Stromal cell of bone marrow (primary cell): ENCODE data around the gene STK24.

Source experiments
- DNase-seq: peaks from one replicate; pipeline ENCODE4 v3.0.0-alpha.2; 2012; ENCODE audit warnings: low read depth

Gene STK24

DNA sequence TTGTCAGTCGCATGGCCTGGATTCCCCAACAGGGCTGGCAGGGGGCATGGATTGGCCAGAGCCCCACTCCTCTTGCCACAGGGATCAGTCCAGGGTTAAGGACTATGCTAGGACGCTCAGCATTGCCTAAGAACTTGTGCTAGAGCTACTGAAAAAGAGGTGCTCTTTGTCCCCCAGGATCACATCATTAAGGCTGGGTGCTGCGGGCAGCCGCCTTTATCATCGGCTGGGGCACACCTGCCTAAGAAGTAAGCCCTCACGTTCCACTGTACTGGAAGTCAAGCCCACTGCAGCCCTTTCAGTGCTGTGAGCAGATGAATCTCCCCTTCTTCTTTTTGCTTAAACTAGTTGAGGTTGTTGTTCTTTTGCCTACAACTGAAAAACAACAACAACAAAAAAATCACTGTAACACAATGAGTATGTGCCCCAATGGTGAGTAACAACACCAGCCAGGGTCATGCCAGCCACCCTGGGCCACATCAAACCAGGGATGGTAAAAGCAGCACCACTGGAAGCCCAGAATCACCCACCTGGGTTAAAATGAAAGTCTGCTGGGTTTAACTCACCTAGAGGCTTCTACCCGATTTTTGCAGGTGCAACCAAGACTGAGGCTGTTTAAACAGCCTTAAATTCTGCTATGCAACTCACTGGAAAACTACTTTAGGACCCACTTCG, 20.6 kb downstream of the STK24 start:
- DNase-seq: no peak

- no peak for DNase-seq
These were observed 27.1 kb downstream of the STK24 start for GRCh38 chr13:98549728-98550317.

DNA sequence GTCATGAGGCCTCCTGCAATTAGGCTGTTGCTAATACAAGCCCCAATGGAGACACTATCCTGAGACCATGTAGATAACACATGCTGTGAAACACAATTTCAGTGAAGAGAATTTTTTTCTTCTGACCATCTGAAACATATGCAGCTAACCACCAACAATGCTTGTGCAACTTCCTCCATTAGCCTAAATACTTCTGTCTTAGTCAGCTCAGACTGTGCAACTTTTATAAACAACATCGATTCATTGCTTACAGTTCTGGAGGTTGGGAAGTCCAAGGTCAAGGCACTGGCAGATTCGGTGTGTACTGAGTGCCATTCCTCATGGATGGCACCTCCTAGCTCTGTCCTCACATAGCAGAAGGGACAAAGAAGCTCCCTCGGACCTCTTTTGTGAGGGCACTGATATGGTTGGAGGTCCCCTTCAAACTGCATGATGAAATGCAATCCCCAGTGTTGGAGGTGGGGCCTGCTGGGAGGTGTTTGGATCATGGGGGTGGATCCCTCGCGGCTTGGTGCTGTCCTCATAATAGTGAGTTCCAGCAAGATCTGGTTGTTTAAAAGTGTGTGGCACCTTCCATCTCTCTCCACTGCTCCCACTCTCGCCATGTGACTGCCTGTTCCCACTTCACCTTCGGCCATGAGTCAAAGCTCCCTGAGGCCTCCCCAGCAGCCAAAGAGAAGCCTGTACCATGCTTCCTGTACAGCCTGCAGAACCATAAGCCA, 27.7 kb downstream of the STK24 start:
- peak; percentile 72 for DNase-seq

DNA sequence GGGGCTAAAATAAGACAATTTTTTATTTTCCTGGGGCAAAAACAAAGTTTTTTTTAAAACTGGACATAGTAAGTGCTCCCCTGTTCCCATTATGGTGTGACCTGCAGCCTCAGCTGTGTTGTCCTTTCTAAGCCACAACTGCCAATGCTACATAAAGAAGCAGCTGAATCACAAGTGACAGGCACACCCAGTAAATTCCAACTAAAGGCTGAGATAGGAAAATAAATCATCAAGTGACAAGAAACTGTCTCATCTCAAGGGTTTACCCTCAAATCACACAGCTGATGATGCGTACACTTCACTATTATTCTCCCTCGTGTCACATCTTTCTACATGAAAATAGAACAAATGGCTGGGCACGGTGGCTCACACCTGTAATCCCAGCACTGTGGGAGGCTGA, 28.7 kb downstream of the STK24 start:
- no peak for DNase-seq

DNA sequence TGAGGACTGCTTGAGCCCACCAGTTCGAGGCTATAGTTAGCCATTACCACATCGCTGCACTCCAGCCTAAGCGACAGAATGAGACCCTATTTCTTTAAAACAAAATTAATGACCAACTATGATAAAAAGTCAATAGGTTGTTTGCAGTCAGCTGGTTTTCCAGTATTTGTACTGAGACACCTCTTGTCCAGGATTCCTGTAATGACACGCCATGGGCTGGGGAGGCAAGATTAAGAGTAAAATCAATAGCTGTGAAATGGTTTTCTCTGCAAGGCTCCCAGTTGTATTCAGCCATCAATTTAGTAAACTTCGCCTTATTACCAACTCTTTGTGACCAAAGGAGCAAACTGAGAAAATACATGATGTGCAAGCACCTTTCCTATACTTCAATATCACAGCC, 29.5 kb downstream of the STK24 start:
- no peak for DNase-seq

DNA sequence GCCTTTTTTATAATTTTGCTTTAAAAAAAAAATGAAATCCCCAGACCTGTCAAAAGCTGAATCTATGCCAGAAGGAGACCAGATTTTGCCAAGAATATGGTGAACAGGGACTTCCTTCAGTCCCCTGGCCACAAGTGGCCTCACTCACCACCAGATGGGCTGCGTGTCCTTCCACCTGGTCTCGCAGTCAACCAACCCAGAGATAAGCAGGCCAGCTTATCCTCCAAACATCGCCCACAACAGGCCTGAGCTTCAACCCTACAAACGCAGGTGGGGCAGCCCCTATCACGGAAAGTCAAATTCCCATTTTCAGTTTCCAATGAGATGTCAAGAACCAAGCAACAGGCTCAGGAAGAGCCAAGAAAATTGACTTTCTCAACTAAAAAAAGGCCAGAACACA, 30.5 kb downstream of the STK24 start:
- DNase-seq: no peak

GRCh38 chr13:98544104-98544710, 32.7 kb downstream of the STK24 start:
- no peak for DNase-seq

DNA sequence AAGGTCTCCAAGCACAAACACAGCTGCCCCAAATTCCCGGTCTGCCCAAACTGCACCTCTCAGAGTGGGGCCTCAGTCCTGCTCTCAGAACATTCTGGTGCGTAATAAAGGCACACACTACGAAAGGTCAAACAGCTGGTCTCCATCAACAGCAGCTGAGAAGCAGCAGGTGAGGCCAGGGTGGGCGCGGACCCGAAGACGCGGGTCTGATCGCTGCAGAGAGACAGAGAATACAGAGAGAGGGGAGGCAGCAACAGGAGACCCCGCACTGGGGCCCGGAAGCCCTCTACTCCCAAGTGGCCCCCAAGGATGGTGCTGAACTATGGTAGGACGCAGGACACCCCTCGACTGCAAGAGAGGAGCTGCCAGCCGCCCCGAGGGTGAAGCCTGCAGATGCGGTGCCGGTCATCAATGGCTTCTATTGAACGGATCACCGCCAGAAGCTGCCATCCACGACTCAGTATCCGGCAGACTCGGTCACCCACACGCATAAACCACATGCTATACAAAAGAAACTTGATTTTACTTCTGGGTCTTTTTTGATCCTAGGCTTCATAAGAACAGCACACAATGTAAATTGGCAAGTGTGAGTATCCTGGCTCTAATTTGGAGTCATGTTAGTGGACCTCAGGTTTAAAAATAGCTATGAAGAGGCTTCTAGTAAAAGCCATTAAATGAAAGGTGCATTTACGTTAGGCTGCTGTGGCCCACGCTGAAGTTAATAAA, 33.4 kb downstream of the STK24 start:
- no peak for DNase-seq

GRCh38 chr13:98542568-98543377, 34.1 kb downstream of the STK24 start:
- DNase-seq: no peak

- DNase-seq: no peak
These were observed 35.2 kb downstream of the STK24 start for GRCh38 chr13:98541701-98542203.

- no peak for DNase-seq
These were observed 35.7 kb downstream of the STK24 start for GRCh38 chr13:98541191-98541590.

DNA sequence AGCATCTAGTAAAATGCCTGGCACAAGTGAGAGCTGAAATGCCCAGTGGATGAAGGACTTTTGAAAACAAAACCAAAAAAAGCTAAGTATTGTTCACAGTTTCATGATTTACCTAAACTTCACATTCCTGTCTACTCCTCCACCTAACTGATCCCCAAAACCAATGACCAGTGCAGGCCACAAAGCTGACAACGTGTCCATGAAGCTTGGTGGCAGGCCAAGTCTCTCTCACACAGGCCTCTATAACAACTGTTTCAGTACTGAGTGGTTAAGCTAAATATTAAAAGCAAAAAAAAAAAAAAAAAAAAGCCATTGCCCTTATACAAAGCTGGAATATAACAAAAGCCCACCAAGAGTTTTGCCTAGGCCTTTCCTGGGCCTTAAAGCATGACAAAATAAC, 36.4 kb downstream of the STK24 start:
- no peak for DNase-seq

- DNase-seq: no peak
These were observed 37.2 kb downstream of the STK24 start for GRCh38 chr13:98539666-98540065.

DNA sequence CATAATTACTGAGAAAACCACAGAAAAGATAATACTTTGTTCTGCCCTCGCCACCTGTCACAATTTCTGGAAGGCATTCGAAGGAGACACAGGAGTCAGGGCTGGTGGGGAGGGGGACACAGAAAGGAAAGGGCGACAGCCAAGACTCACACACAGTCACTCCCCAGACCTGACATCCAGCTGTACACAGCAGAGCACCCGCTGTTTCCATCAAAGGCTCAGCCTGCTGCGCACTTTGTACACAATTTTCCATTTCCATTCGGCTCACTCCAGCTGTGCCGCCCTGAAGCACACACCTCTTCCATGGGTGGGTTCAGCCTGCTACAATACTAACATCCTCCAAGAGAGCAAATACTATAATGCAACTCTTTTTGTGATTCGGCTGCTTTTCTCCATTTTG, 38.0 kb downstream of the STK24 start:
- no peak for DNase-seq

- no peak for DNase-seq
These were observed 39.2 kb downstream of the STK24 start for GRCh38 chr13:98537740-98538139.

DNA sequence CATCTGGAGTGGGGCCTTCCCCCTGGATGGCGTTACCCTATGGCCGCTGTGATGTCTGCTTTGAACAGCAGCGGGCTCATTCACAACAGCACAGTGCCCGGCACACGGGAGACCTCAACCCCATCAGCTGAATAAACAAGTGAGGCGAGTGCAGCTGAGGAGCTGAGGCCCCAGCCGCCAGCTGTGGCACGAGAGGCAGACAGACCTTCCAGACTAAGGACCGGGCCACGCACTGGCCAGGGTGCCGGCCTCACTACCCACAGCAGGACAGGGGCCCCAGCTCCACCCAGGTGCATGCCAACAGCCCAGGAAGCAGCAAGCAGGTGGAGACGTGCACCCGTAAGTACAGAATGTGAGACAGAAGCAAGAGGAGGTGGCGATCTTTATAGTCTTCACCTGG, 39.6 kb downstream of the STK24 start:
- DNase-seq: no peak

DNA sequence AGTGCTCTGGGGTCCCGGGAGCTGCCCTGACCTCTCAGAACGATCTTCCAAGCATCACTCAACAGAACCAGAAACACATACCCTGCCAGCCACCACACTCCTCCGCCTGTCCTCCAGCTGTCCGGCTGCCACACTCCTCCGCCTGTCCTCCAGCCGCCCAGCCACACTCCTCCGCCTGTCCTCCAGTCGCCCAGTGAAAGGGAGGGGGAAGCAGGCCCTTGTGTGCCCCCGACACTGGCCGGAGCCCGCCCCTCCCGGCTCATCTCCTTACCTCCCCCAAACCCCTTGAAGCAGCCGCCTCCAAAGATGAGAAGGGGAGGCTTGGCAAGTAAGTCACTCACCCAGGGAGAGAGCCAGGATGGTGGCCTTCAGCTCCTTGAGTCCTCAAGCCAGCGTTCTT, 40.2 kb downstream of the STK24 start:
- DNase-seq: no peak

DNA sequence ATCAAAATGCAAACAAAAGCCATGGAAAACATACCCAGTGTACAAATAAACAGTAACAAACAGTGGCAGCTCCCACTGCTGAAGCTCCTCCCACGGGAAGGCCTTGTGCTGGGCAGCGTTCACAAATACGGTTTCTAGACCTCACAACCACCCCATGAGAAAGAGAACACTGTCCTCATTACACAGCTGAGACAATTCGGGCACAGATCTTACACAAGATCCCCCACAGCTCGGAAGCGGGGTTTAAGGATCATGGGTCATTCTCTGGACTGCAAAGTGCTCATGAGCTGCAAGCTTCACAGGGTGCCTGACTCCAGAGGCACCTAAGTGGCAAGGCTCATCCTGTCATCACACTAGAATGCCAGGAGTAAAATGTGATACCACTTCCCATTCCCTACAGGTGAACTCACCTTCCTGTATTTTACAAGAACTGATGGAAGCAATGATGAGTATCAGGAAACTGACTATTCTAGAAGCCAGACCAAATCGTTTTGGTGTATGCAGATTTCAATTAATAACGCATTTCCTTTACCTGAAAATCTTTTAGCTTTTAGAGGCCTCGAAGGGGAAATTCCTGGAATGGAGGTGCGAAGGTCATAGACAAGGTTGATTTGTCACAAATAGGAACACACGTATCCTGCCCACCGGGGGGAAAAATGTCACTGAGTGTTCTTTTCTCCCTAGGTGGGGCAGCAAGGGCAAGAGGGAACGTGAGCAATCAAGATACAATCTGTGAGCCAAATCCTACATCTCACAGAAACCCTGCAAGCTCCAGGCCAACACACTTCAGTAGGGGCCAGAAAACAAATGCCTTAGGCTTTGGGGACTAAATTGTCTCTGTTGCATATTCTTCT, 41.2 kb downstream of the STK24 start:
- DNase-seq: no peak

- no peak for DNase-seq
These were observed 42.1 kb downstream of the STK24 start for GRCh38 chr13:98534821-98535220.

- DNase-seq: no peak
These were observed 43.0 kb downstream of the STK24 start for GRCh38 chr13:98533912-98534311.
